T-cell (primary cell): ENCODE data around the gene PHYHIPL. TPM values are rescaled to one million over a fixed set of nuclear protein-coding genes. Genes with fewer than 3 reads are reported as not detected.

Source experiments
- ATAC-seq, 4 experiments: fragments of 200-7000 bp in 3 of 4; fragments of 150-1000 bp in 1 of 4; cut with Tn5 transposase; replicated peaks in 1 of 4; 1 replicate in 3 of 4; 2 replicates in 1 of 4; pipeline ENCODE4 v1.10.0; 2021; ENCODE audit warnings: moderate library complexity in 3 of 4, mild to moderate bottlenecking in 2 of 4, moderate number of reproducible peaks in 1 of 4
- CTCF ChIA-PET, 2 donors: fragments of 300-600 bp; sonication (Branson Sonifier 250); formaldehyde crosslinking; loops; one replicate each; lab custom pipeline; 2022; ENCODE audit warnings: antibody characterized with exemption in 2 of 2; lab: Charles Lee
- POLR2A ChIA-PET, 2 donors: fragments of 300-600 bp; sonication (Branson Sonifier 250); formaldehyde crosslinking; loops; one replicate each; lab custom pipeline; 2022; ENCODE audit warnings: antibody characterized with exemption in 2 of 2; lab: Charles Lee
- DNase-seq, 35 experiments: peaks; one replicate each; pipeline versions ENCODE4 v3.0.0 to v3.0.0-alpha.2; 2013 to 2023
- H3K27ac ChIP-seq: one replicate; pipeline ENCODE4 v1.5.1; 2013; ENCODE audit warnings: low read length
- H3K27me3 ChIP-seq, 2 experiments: replicated peaks in 1 of 2; 1 replicate in 1 of 2; 2 replicates in 1 of 2; pipeline versions ENCODE4 v1.6.1 to v1.7.0; 2013; ENCODE audit warnings: low read length in 1 of 2, mixed read lengths in 1 of 2; ENCODE audit not compliant: control insufficient read depth in 2 of 2, insufficient read depth in 2 of 2; ENCODE audit errors: extremely low read depth in 1 of 2
- H3K36me3 ChIP-seq, 2 donors: 1 replicate in 1 of 2; 2 replicates in 1 of 2; pipeline versions ENCODE4 v1.6.1 to v1.7.0; 2013; ENCODE audit warnings: low read length in 1 of 2; ENCODE audit not compliant: control insufficient read depth in 2 of 2, insufficient read depth in 1 of 2; ENCODE audit errors: extremely low read depth in 1 of 2
- H3K4me1 ChIP-seq, 2 experiments: 1 replicate in 1 of 2; 2 replicates in 1 of 2; pipeline versions ENCODE4 v1.6.1 to v1.7.0; 2013; ENCODE audit warnings: low read length in 2 of 2, mixed read lengths in 1 of 2; ENCODE audit not compliant: insufficient read depth in 2 of 2, control insufficient read depth in 1 of 2; ENCODE audit errors: extremely low read depth in 1 of 2
- H3K4me3 ChIP-seq, 2 donors: 1 replicate in 1 of 2; 2 replicates in 1 of 2; pipeline versions ENCODE4 v1.5.1 to v1.7.0; 2013; ENCODE audit warnings: mild to moderate bottlenecking in 2 of 2, low read length in 1 of 2, moderate library complexity in 1 of 2; ENCODE audit not compliant: control insufficient read depth in 1 of 2; ENCODE audit errors: extremely low read depth in 1 of 2
- H3K9me3 ChIP-seq: 2 replicates; pipeline ENCODE4 v1.7.0; 2013
- H3K27ac Mint-ChIP-seq, 2 donors: one replicate each; pipeline ENCODE4 v1.8.0; 2020 to 2021; ENCODE audit warnings: mild to moderate bottlenecking in 2 of 2, mixed read lengths in 2 of 2
- H3K27me3 Mint-ChIP-seq, 2 donors: one replicate each; pipeline ENCODE4 v1.8.0; 2021 to 2022; ENCODE audit warnings: mixed read lengths in 2 of 2
- H3K36me3 Mint-ChIP-seq: one replicate; pipeline ENCODE4 v1.8.0; 2021; ENCODE audit warnings: mixed read lengths
- H3K4me1 Mint-ChIP-seq, 3 donors: one replicate each; pipeline ENCODE4 v1.8.0; 2020 to 2022; ENCODE audit warnings: mixed read lengths in 3 of 3, mild to moderate bottlenecking in 1 of 3
- H3K4me3 Mint-ChIP-seq, 3 donors: one replicate each; pipeline ENCODE4 v1.8.0; 2020 to 2022; ENCODE audit warnings: mild to moderate bottlenecking in 3 of 3, mixed read lengths in 3 of 3, moderate library complexity in 3 of 3
- H3K9me3 Mint-ChIP-seq, 3 donors: one replicate each; pipeline ENCODE4 v1.8.0; 2020 to 2022; ENCODE audit warnings: mixed read lengths in 3 of 3
- WGBS: methylation state at CpG from one replicate; pipeline ENCODE4 v1.1.5; 2013; ENCODE audit warnings: missing lambda C conversion rate; ENCODE audit not compliant: insufficient coverage; 5-methylcytosine and 5-hydroxymethylcytosine counted together
- total RNA-seq, 35 experiments: library from RNA in 6 of 35; stranded (reverse) in 6 of 35; fragments of 120-200 nt in 1 of 35; gene quantifications; one replicate each; pipeline versions ENCODE4 v1.2.1 to v1.2.4 and lab custom pipeline; 2013 to 2026

Gene PHYHIPL
- total RNA-seq (not detected), total RNA-seq (lab: John Stamatoyannopoulos, UW) (0 to 0.15 (median 0) reads per million in 29 experiments)
- total RNA-seq (2013): not detected

- H3K9me3 ChIP-seq: no peaks in the 10 kb centered on the region
- ChIA-PET POLR2A (no interaction called here), CTCF (no interaction called here)
- H3K4me3 Mint-ChIP-seq: no peak within 1 kb of the TSS
- no peak within 1 kb of the TSS for H3K27ac ChIP-seq
- 6% methylated on average over 75 of the region's 90 CpGs for WGBS
- no peaks in the 10 kb centered on the region for H3K4me1 ChIP-seq
- H3K4me3 ChIP-seq: no peak within 1 kb of the TSS
- no peaks in the 10 kb centered on the region for H3K36me3 Mint-ChIP-seq
- no peak within 1 kb of the TSS for H3K27ac Mint-ChIP-seq
- peaks cover 2 to 5% (median 4%) of the 10 kb centered on the region in 3 donors for H3K4me1 Mint-ChIP-seq
- peaks cover 0 to 3% (median 2%) of the 10 kb centered on the region in 3 donors for H3K9me3 Mint-ChIP-seq
- DNase-seq: no peak
- peaks cover 16 to 21% of the 10 kb centered on the region in 2 donors for H3K27me3 Mint-ChIP-seq
- H3K27me3 ChIP-seq: peaks cover 6 to 13% of the 10 kb centered on the region in 2 experiments
- ATAC-seq: no peak
- no peaks in the 10 kb centered on the region for H3K36me3 ChIP-seq
These were observed at the start of gene PHYHIPL for GRCh38 chr10:59176241-59177030. TSS of gene PHYHIPL (plus strand) at chr10:59176643. CDS start at chr10:59176854, 211 bp downstream.

- H3K4me3 ChIP-seq: no peak overlapping the region
- Mint-ChIP-seq H3K36me3 (no peaks in the 10 kb centered on the region), H3K9me3 (peaks cover 0 to 9% (median 9%) of the 10 kb centered on the region in 3 donors), H3K4me3 (no peak overlapping the region), H3K27ac (no peak overlapping the region), H3K4me1 (no peaks in the 10 kb centered on the region), H3K27me3 (no peaks in the 10 kb centered on the region)
- no peak overlapping the region for H3K27ac ChIP-seq
- H3K4me1 ChIP-seq: no peaks in the 10 kb centered on the region
- H3K27me3 ChIP-seq: no peaks in the 10 kb centered on the region
- DNase-seq (no peak), ATAC-seq (no peak)
- CTCF ChIA-PET: no interaction called here
- POLR2A ChIA-PET: no interaction called here
- WGBS: 83% methylated on average over 1 of the region's 3 CpGs
- H3K9me3 ChIP-seq: no peaks in the 10 kb centered on the region
- H3K36me3 ChIP-seq: no peaks in the 10 kb centered on the region
These were observed 49.5 kb upstream of the PHYHIPL start for GRCh38 chr10:59126991-59127390.

DNA sequence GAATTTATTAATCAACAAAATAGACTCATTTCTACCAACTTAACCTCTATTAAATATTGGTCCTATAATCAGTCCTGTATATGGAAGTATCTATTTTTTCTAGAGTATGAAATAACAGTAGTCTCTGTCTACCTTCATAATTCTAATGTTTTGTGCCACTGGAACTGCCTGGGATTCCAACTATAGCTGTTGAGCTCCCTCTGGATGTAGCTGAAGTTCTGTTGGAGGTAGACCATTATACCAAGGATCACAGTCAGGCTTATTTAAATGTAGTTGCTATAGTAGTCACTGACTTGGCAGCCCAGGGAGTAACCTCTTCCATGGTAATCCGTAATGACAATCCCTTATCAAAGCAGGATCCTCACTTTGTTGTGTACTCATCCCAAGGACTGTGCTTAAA, 48.5 kb upstream of the PHYHIPL start:
- no peak for ATAC-seq
- H3K9me3 ChIP-seq: no peaks in the 10 kb centered on the region
- POLR2A ChIA-PET: no interaction called here
- H3K9me3 Mint-ChIP-seq: peaks cover 0 to 9% (median 9%) of the 10 kb centered on the region in 3 donors
- no peaks in the 10 kb centered on the region for H3K36me3 Mint-ChIP-seq
- no peak for DNase-seq
- no peak overlapping the region for H3K27ac ChIP-seq
- H3K27ac Mint-ChIP-seq: no peak overlapping the region
- no peaks in the 10 kb centered on the region for H3K4me1 Mint-ChIP-seq
- H3K4me1 ChIP-seq: no peaks in the 10 kb centered on the region
- H3K4me3 Mint-ChIP-seq: no peak overlapping the region
- WGBS: 71% methylated on average over 1 of the region's 1 CpG
- no peaks in the 10 kb centered on the region for H3K27me3 Mint-ChIP-seq
- CTCF ChIA-PET: no interaction called here
- no peak overlapping the region for H3K4me3 ChIP-seq
- H3K36me3 ChIP-seq: no peaks in the 10 kb centered on the region
- H3K27me3 ChIP-seq: no peaks in the 10 kb centered on the region

DNA sequence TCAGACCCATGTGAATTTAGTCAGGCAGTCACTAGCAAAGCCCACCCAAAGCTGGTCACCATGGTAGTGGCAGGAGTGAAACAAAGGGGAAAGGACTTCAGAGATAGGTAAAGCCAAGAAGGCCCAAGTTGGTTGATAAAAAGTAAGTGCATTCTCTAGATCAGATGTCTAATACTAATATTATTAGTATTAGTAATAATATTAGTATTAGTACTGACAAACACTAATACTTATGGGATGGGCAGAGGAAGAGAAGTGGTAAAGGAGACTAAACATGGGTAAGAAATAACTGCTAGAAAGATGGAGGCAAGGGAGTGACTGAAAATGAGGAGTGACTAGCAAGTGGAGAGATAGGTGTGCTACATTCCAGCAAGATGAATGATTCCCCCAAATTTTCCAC, 46.6 kb upstream of the PHYHIPL start:
- no peak overlapping the region for H3K4me3 Mint-ChIP-seq
- H3K9me3 ChIP-seq: no peaks in the 10 kb centered on the region
- no peaks in the 10 kb centered on the region for H3K36me3 Mint-ChIP-seq
- no peaks in the 10 kb centered on the region for H3K4me1 Mint-ChIP-seq
- no peaks in the 10 kb centered on the region for H3K4me1 ChIP-seq
- no peak overlapping the region for H3K4me3 ChIP-seq
- no peak overlapping the region for H3K27ac ChIP-seq
- no peaks in the 10 kb centered on the region for H3K27me3 ChIP-seq
- no peak overlapping the region for H3K27ac Mint-ChIP-seq
- H3K36me3 ChIP-seq: no peaks in the 10 kb centered on the region
- H3K9me3 Mint-ChIP-seq: peaks cover 0 to 9% (median 9%) of the 10 kb centered on the region in 3 donors
- ATAC-seq (no peak), DNase-seq (no peak)
- H3K27me3 Mint-ChIP-seq: no peaks in the 10 kb centered on the region
- ChIA-PET CTCF (interaction anchor here (0.6 to 0.7 kb wide), 2 partner anchors 10 to 106 kb away, joined by 3 to 5 read pairs; no protein-coding TSS in a partner anchor), POLR2A (no interaction called here)

GRCh38 chr10:59131666-59132065, 44.8 kb upstream of the PHYHIPL start:
- no peaks in the 10 kb centered on the region for H3K4me1 ChIP-seq
- H3K27me3 Mint-ChIP-seq: no peaks in the 10 kb centered on the region
- H3K36me3 Mint-ChIP-seq: no peaks in the 10 kb centered on the region
- H3K4me3 ChIP-seq: no peak overlapping the region
- no peaks in the 10 kb centered on the region for H3K4me1 Mint-ChIP-seq
- no peak for ATAC-seq
- no peak overlapping the region for H3K27ac ChIP-seq
- H3K4me3 Mint-ChIP-seq: no peak overlapping the region
- 0% methylated on average over 1 of the region's 1 CpG for WGBS
- no peak for DNase-seq
- no peaks in the 10 kb centered on the region for H3K36me3 ChIP-seq
- peaks cover 0 to 9% (median 9%) of the 10 kb centered on the region in 3 donors for H3K9me3 Mint-ChIP-seq
- ChIA-PET POLR2A (no interaction called here), CTCF (no interaction called here)
- no peaks in the 10 kb centered on the region for H3K27me3 ChIP-seq
- no peak overlapping the region for H3K27ac Mint-ChIP-seq
- no peaks in the 10 kb centered on the region for H3K9me3 ChIP-seq

GRCh38 chr10:59133841-59134593, 42.4 kb upstream of the PHYHIPL start:
- H3K27me3 Mint-ChIP-seq: no peaks in the 10 kb centered on the region
- 29% methylated on average over 1 of the region's 1 CpG for WGBS
- POLR2A ChIA-PET: no interaction called here

More at GRCh38 chr10:59133841-59134593, 42.4 kb upstream of the PHYHIPL start:
- no peaks in the 10 kb centered on the region for H3K9me3 ChIP-seq
- no peaks in the 10 kb centered on the region for H3K27me3 ChIP-seq
- H3K4me3 Mint-ChIP-seq: no peak overlapping the region
- CTCF ChIA-PET: no interaction called here
- no peak overlapping the region for H3K27ac ChIP-seq
- H3K9me3 Mint-ChIP-seq: peaks cover 0 to 4% (median 3%) of the 10 kb centered on the region in 3 donors
- H3K27ac Mint-ChIP-seq: no peak overlapping the region
- no peak for DNase-seq
- H3K36me3 ChIP-seq: no peaks in the 10 kb centered on the region
- no peak for ATAC-seq
- no peaks in the 10 kb centered on the region for H3K4me1 ChIP-seq
- no peaks in the 10 kb centered on the region for H3K36me3 Mint-ChIP-seq
- H3K4me3 ChIP-seq: no peak overlapping the region
- H3K4me1 Mint-ChIP-seq: no peaks in the 10 kb centered on the region
